Activated T-cell treated with anti-CD3 and anti-CD28 coated beads, Interleukin-2, amount 50 U/mL, for 72 hours (primary cell): ENCODE measurements around the gene SLC5A1. TPM values are rescaled to one million over a fixed set of nuclear protein-coding genes. Genes with fewer than 3 reads are reported as not detected.
A peak's percentile ranks its signal among the peaks of the same experiment; 100 is the strongest.

ENCODE experiments used
- ATAC-seq, 2 donors: fragments of 150-1000 bp; cut with Tn5 transposase; replicated peaks in 1 of 2; 2 replicates each; pipeline ENCODE4 v1.10.0; 2021; ENCODE audit warnings: moderate library complexity in 2 of 2, mild to moderate bottlenecking in 1 of 2
- DNase-seq, 2 donors: peaks; one replicate each; pipeline ENCODE4 v3.0.0; 2021 to 2022; ENCODE audit warnings: mixed read lengths in 1 of 2
- H3K27ac Mint-ChIP-seq: one replicate; pipeline ENCODE4 v1.8.0; 2022; ENCODE audit warnings: mild to moderate bottlenecking, moderate library complexity, mixed read lengths
- H3K27me3 Mint-ChIP-seq: one replicate; pipeline ENCODE4 v1.8.0; 2022; ENCODE audit warnings: low read depth, mixed read lengths
- H3K36me3 Mint-ChIP-seq, 2 donors: one replicate each; pipeline ENCODE4 v1.8.0; 2022; ENCODE audit warnings: mixed read lengths in 2 of 2, mild to moderate bottlenecking in 1 of 2; ENCODE audit not compliant: insufficient read depth in 2 of 2
- H3K4me1 Mint-ChIP-seq: one replicate; pipeline ENCODE4 v1.8.0; 2022; ENCODE audit warnings: low read depth, mixed read lengths
- H3K4me3 Mint-ChIP-seq, 2 donors: one replicate each; pipeline ENCODE4 v1.8.0; 2022; ENCODE audit warnings: mild to moderate bottlenecking in 2 of 2, mixed read lengths in 2 of 2, moderate library complexity in 2 of 2
- H3K9me3 Mint-ChIP-seq, 2 donors: one replicate each; pipeline ENCODE4 v1.8.0; 2022; ENCODE audit warnings: mixed read lengths in 2 of 2
- total RNA-seq, 2 donors: library from RNA; stranded (reverse); gene quantifications; one replicate each; pipeline ENCODE4 v1.2.3, GENCODE V29; 2022

The SLC5A1 gene
- total RNA-seq: not detected

- Mint-ChIP-seq H3K27ac (no peak within 1 kb of the TSS), H3K4me1 (no peaks in the 10 kb centered on the region), H3K27me3 (peaks cover 89% of the 10 kb centered on the region), H3K36me3 (no peaks in the 10 kb centered on the region), H3K4me3 (no peak within 1 kb of the TSS), H3K9me3 (no peaks in the 10 kb centered on the region)
- ATAC-seq: no peak
- DNase-seq: no peak
Measured at GRCh38 chr22:32042924-32043323, at the start of gene SLC5A1. Gene SLC5A1, plus strand, starts transcription at chr22:32043261. Its CDS starts 21 bp downstream, at chr22:32043282.

GRCh38 chr22:31995046-31995445, 48.0 kb upstream of the SLC5A1 start:
- H3K36me3 Mint-ChIP-seq: no peaks in the 10 kb centered on the region
- ATAC-seq: no peak
- DNase-seq: no peak
- H3K27me3 Mint-ChIP-seq: peaks cover 16% of the 10 kb centered on the region
- no peaks in the 10 kb centered on the region for H3K9me3 Mint-ChIP-seq
- H3K4me1 Mint-ChIP-seq: no peaks in the 10 kb centered on the region
- no peak overlapping the region for H3K4me3 Mint-ChIP-seq
- no peak overlapping the region for H3K27ac Mint-ChIP-seq

- no peak overlapping the region for H3K4me3 Mint-ChIP-seq
- ATAC-seq: no peak
Measured at GRCh38 chr22:31995807-31996206, 47.3 kb upstream of the SLC5A1 start.

GRCh38 chr22:31998784-31999385, 44.2 kb upstream of the SLC5A1 start:
- Mint-ChIP-seq H3K9me3 (no peaks in the 10 kb centered on the region), H3K36me3 (no peaks in the 10 kb centered on the region), H3K27ac (no peak overlapping the region), H3K4me1 (peaks cover 7% of the 10 kb centered on the region), H3K4me3 (no peak overlapping the region), H3K27me3 (peaks cover 17% of the 10 kb centered on the region)
- ATAC-seq: no peak
- DNase-seq: no peak

More at GRCh38 chr22:31995807-31996206, 47.3 kb upstream of the SLC5A1 start:
- no peaks in the 10 kb centered on the region for H3K9me3 Mint-ChIP-seq
- H3K4me1 Mint-ChIP-seq: peaks cover 7% of the 10 kb centered on the region
- H3K27me3 Mint-ChIP-seq: peaks cover 17% of the 10 kb centered on the region
- H3K27ac Mint-ChIP-seq: no peak overlapping the region
- H3K36me3 Mint-ChIP-seq: no peaks in the 10 kb centered on the region
- DNase-seq: no peak

GRCh38 chr22:32000181-32000580, 42.9 kb upstream of the SLC5A1 start:
- H3K27ac Mint-ChIP-seq: no peak overlapping the region
- H3K4me3 Mint-ChIP-seq: no peak overlapping the region
- DNase-seq (no peak), ATAC-seq (no peak)
- no peaks in the 10 kb centered on the region for H3K36me3 Mint-ChIP-seq
- H3K27me3 Mint-ChIP-seq: peaks cover 17% of the 10 kb centered on the region
- peaks cover 7% of the 10 kb centered on the region for H3K4me1 Mint-ChIP-seq
- no peaks in the 10 kb centered on the region for H3K9me3 Mint-ChIP-seq

GRCh38 chr22:32005453-32005852, 37.6 kb upstream of the SLC5A1 start:
- peaks cover 11% of the 10 kb centered on the region for H3K27me3 Mint-ChIP-seq

GRCh38 chr22:32013200-32013599, 29.9 kb upstream of the SLC5A1 start:
- H3K36me3 Mint-ChIP-seq: peaks cover 5 to 14% of the 10 kb centered on the region in 2 donors
- no peak overlapping the region for H3K4me3 Mint-ChIP-seq
- H3K9me3 Mint-ChIP-seq: peaks cover 10 to 16% of the 10 kb centered on the region in 2 donors
- peaks cover 22% of the 10 kb centered on the region for H3K27me3 Mint-ChIP-seq
- DNase-seq (no peak), ATAC-seq (no peak)
- H3K4me1 Mint-ChIP-seq: peaks cover 5% of the 10 kb centered on the region
- H3K27ac Mint-ChIP-seq: no peak overlapping the region

More at GRCh38 chr22:32005453-32005852, 37.6 kb upstream of the SLC5A1 start:
- DNase-seq (no peak), ATAC-seq (no peak)
- Mint-ChIP-seq H3K4me1 (peaks cover 3% of the 10 kb centered on the region), H3K36me3 (no peaks in the 10 kb centered on the region), H3K27ac (no peak overlapping the region), H3K4me3 (no peak overlapping the region), H3K9me3 (peaks cover 0 to 3% of the 10 kb centered on the region in 2 donors)

- Mint-ChIP-seq H3K27me3 (peaks cover 23% of the 10 kb centered on the region), H3K36me3 (peaks cover 5 to 14% of the 10 kb centered on the region in 2 donors), H3K4me3 (no peak overlapping the region), H3K9me3 (peaks cover 10 to 13% of the 10 kb centered on the region in 2 donors), H3K4me1 (peaks cover 16% of the 10 kb centered on the region), H3K27ac (no peak overlapping the region)
- DNase-seq (no peak), ATAC-seq (no peak)
Measured at GRCh38 chr22:32016081-32016480, 27.0 kb upstream of the SLC5A1 start.

GRCh38 chr22:32018056-32018455, 25.0 kb upstream of the SLC5A1 start:
- H3K27me3 Mint-ChIP-seq: peaks cover 30% of the 10 kb centered on the region
- H3K36me3 Mint-ChIP-seq: peaks cover 5 to 9% of the 10 kb centered on the region in 2 donors
- peaks cover 16% of the 10 kb centered on the region for H3K4me1 Mint-ChIP-seq
- H3K9me3 Mint-ChIP-seq: peaks cover 4 to 5% of the 10 kb centered on the region in 2 donors
- H3K27ac Mint-ChIP-seq: no peak overlapping the region
- no peak overlapping the region for H3K4me3 Mint-ChIP-seq
- DNase-seq (no peak), ATAC-seq (peak in 1 of 2 donors; percentile 19)

- no peak for DNase-seq
- Mint-ChIP-seq H3K36me3 (no peaks in the 10 kb centered on the region), H3K9me3 (no peaks in the 10 kb centered on the region), H3K27ac (no peak overlapping the region), H3K4me1 (peaks cover 16% of the 10 kb centered on the region), H3K27me3 (peaks cover 41% of the 10 kb centered on the region), H3K4me3 (no peak overlapping the region)
- peak; percentile 58 to 75 for ATAC-seq
Measured at GRCh38 chr22:32020117-32020516, 22.9 kb upstream of the SLC5A1 start.

- DNase-seq: no peak
- peaks cover 51% of the 10 kb centered on the region for H3K27me3 Mint-ChIP-seq
- peaks cover 22% of the 10 kb centered on the region for H3K4me1 Mint-ChIP-seq
- no peaks in the 10 kb centered on the region for H3K36me3 Mint-ChIP-seq
- no peak overlapping the region for H3K27ac Mint-ChIP-seq
- H3K9me3 Mint-ChIP-seq: no peaks in the 10 kb centered on the region
- no peak for ATAC-seq
- H3K4me3 Mint-ChIP-seq: no peak overlapping the region
Measured at GRCh38 chr22:32021716-32022115, 21.3 kb upstream of the SLC5A1 start.

GRCh38 chr22:32023251-32023827, 19.7 kb upstream of the SLC5A1 start:
- Mint-ChIP-seq H3K4me3 (no peak overlapping the region), H3K27me3 (peaks cover 35% of the 10 kb centered on the region), H3K9me3 (no peaks in the 10 kb centered on the region), H3K4me1 (peaks cover 17% of the 10 kb centered on the region), H3K27ac (no peak overlapping the region), H3K36me3 (no peaks in the 10 kb centered on the region)
- ATAC-seq (no peak), DNase-seq (no peak)

GRCh38 chr22:32024796-32025195, 18.3 kb upstream of the SLC5A1 start:
- H3K27me3 Mint-ChIP-seq: peaks cover 44% of the 10 kb centered on the region
- DNase-seq (no peak), ATAC-seq (no peak)
- H3K4me3 Mint-ChIP-seq: no peak overlapping the region
- no peaks in the 10 kb centered on the region for H3K9me3 Mint-ChIP-seq
- no peaks in the 10 kb centered on the region for H3K36me3 Mint-ChIP-seq
- H3K4me1 Mint-ChIP-seq: peaks cover 14% of the 10 kb centered on the region
- H3K27ac Mint-ChIP-seq: no peak overlapping the region
